Measurements from ENCODE around the gene EPC1. TPM values are rescaled to one million over a fixed set of nuclear protein-coding genes. Genes with fewer than 3 reads are reported as not detected.
"Not testable (repeated sequence)": the region's sequence is repeated elsewhere in the genome, so short reads cannot be mapped to it uniquely, and the experiment has no call there.

Gene EPC1, protein sequence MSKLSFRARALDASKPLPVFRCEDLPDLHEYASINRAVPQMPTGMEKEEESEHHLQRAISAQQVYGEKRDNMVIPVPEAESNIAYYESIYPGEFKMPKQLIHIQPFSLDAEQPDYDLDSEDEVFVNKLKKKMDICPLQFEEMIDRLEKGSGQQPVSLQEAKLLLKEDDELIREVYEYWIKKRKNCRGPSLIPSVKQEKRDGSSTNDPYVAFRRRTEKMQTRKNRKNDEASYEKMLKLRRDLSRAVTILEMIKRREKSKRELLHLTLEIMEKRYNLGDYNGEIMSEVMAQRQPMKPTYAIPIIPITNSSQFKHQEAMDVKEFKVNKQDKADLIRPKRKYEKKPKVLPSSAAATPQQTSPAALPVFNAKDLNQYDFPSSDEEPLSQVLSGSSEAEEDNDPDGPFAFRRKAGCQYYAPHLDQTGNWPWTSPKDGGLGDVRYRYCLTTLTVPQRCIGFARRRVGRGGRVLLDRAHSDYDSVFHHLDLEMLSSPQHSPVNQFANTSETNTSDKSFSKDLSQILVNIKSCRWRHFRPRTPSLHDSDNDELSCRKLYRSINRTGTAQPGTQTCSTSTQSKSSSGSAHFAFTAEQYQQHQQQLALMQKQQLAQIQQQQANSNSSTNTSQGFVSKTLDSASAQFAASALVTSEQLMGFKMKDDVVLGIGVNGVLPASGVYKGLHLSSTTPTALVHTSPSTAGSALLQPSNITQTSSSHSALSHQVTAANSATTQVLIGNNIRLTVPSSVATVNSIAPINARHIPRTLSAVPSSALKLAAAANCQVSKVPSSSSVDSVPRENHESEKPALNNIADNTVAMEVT
- total RNA-seq = 24.3 and 24.8 TPM in 2 replicates

DNA sequence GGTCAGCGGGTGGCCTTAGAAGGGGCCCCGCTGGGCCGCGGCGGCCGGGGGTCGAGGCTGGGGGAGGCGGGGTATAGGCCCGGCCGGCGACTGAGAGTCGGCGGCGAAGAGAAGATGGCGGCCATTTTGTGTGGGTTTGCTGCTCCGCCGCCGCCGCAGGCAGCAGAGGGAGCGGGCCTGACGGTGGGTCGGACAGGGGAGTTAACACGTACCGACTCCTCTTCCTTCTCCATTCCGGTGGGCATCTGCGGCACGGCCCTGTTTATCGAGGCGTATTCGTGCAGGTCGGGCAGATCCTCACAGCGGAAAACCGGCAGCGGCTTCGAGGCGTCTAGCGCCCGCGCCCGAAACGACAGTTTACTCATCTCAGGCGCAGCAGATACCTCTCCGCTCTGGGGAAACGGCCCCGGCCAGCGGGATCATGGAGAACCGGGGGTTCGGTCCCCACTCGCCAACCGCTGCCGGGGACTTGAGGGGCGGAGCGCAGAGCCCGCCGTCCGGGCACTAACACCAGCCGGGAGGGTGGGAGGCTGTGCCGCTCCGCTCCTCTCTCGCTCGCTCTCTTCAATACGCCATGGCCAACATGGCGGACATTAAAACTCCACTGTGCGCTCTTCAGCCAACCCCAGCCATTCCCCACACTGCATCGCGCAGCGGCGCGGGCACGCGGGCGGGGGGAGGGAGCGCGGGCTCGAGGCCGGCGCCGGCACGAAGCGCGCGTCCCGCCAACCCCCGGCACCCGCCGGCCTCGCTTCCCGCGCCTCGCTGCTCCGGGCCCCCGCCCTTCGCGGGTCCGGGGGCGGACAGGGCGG is at the start of gene EPC1:
TSS of gene EPC1 (minus strand) at position 608 of the 812 bp plus-strand sequence. CDS start at position 365, 243 bp downstream.
- peak; percentile 92 for DNase-seq

DNA sequence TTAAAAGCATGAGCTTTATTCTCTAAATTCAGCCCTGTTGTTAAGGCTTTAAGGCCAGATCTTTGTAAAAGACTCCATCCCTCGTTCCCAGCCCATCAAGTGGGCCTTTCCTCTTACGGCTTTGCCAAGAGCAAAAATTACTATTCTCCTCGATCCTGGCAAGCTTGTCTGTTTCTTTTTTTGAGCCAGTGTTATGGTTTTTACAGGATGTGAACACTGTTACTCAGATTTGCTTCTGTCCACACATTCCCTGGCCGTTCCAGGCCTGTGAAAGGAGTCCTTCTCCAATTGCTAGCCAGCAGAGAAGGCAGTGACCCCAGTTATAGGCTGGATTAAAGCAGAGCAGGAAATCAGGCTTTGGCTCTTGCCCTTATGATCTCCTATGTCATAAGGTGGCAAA is 47.0 kb upstream of the EPC1 start:
- DNase-seq = no peak

DNA sequence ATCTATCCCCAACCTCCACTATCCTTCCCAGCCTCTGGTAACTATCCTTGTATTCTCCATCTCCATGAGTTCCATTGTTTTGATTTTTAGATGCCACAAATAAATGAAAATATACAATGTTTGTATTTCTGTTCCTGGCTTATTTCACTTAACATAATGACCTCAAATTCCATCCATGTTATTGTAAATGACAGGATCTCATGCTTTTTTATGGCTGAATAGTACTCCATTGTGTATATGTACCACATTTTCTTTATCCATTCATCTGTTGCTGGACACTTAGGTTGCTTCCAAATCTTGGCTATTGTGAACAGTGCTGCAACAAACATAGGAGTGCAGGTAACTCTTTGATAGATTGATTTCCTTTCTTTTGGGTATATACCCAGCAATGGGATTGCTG is 45.3 kb upstream of the EPC1 start:
- DNase-seq = not testable (repeated sequence)

DNA sequence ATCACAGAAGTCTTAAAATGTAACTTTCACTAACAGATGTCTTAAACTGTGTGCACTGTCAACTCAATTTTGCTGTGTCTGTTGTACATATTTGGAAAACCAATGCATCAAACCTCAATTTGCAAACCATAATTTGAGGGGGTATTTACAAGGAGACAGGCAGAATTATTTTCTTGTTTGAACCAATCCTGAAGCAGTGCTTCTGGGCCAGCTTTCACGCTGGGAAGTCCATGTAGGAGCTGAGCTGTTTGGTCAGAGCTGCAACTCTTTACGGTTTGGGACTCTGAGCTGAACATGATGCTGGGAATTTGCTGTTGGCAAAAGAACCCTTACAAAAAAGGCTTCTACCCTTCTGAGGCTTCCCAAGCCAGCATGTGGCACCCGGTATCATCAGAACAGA is 43.2 kb upstream of the EPC1 start:
- DNase-seq = no peak

DNA sequence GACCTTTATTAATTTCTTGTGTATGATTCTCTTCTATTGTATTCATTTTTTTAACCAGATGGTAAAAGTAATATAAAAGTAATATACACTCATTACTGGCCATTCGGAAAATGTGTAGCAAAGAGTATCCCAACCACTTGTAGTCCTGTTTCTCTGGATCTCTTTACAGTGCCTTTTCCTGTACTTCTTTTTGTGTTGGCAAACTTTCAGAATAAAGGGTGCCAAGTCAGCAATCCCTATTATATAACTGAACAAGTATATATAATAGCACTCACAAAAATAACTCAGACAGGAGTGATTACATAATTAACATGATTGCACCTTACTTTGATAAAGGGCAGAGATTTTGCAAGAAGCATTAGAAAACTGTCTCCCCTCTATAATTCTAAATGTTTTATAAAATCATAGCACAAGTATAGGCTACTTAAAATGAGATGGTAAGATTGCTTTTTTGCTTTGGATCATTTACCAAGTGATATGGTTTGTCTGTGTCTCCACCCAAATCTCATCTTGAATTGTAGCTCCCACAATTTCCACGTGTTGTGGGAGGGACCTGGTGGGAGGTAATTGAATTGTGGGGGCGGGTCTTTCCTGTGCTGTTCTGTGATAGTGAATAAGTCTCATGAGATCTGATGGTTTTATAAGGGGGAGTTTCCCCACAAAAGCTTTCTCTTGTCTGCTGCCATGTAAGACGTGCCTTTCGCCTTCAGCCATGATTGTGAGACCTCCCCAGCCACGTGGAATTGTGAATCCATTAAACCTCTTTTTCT is 41.5 kb upstream of the EPC1 start:
- no peak for DNase-seq

DNA sequence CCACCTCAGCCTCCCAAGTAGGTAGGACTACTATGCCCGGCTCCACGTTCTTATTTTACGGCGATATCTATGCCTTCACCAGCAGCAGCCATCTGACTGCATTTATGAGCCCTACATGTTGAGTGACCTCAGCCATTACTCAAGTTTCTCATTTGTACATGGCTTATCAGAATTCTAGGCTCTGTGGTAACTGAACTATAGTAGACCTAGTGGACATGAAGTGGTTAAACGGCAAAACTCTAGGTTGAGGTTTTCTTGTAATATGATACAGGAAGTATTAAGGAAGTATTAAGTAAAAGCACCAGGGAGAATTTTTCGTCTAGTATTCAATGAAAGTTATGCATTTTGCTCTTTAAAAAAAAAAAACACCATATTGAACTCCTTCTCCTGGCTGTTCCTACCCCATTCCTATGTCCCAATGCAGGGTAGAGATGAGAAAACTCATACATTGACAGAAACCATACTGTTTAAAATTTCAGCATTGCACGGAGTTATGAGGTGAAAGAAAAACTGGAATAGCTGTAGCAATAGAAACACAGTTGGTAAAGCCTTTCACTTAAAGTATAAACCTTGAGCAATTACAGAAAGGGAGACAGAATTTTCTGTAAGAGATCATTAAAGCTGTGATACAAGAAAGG is 39.8 kb upstream of the EPC1 start:
- DNase-seq = no peak

DNA sequence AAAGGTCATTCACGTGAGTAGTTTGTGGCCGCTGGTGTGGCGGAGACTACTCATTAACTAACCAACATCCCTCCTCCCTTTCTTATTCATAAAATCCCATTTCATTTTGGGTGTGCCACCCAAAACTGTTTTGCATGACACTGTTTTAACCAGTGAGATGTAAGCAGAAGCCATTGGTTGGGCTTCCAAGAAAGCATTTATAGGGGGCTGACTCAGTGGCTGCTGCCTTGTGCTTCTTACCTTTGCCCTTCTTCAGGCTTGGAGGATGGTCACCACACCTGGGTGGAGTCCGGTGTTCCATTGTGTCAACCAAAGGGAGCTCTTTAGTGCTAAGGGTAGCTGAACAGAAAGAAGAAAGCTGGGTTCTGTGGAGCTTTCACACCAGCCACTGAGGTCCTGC is 37.2 kb upstream of the EPC1 start:
- no peak for DNase-seq

DNA sequence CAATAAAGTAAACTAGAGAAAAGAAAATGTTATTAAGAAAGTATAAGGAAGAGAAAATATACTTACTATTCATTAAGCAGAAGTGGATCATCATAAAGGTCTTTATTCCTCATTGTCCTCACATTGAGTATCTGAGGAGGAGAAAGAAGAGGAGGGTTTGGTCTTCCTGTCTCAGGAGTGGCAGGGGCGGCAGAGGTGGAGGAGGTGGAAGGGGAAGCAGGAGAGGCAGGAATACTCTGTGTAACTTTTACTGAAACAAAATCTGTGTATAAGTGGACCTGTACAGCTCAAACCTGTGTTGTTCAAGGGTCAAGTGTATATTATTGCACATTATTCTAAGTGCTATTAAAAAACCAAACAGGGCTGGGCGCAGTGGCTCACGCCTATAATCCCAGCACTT is 34.2 kb upstream of the EPC1 start:
- no peak for DNase-seq

DNA sequence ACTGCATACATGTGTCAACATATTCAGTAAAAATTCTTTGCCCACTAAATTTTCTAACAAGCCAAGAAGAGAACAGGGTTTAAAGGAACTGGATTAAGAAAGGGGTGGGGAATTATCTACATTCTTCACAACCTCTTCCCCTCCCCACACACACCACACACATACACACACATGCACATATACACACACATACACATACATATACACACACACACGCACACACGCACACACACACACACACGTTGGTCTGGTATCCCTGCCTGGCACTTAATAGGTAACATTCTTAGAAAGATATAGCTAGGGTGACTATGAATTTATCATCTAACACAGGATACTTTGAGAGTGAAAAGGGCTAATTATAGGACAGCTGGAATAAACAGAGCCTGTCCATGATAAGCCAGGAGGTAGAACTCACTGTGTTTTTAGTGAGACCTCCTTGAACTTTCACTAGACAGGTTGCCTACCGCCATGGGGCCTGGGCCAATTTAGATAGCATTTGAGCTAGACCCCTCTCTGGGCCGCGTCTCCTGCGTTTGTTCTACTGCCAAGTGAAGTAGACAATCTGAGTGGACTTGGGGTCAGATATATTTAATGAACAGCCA is 33.1 kb upstream of the EPC1 start:
- no peak for DNase-seq

DNA sequence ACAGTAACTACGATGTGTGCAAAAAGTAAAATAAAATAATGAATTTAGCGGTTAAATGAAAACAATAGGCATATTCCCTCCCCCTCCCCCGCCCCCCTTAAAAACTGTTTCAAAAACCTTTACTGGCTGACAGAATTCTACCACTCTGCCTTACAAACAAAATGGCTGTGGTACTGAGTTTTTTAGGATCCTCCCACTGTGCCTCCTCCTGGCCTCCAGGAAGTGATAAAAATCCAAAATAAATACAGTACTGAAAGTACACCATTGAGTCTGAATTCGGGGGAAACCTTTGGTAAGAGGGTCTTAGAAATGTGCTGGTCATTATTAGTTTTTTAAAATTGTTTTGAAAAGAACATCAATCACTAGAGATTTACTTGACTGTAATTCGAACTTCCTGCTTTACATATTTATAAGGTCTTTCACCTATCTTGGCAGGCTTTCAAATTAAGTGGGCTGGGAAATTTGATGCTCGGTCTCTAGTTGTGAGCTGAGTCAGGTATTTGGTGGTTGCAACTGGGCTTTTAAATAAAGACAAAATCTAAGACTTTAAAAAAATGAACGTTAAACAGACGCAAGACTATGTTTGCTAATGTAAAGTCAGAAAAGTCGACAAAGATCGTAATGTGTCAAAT is 32.5 kb upstream of the EPC1 start:
- DNase-seq = peak; percentile 67

DNA sequence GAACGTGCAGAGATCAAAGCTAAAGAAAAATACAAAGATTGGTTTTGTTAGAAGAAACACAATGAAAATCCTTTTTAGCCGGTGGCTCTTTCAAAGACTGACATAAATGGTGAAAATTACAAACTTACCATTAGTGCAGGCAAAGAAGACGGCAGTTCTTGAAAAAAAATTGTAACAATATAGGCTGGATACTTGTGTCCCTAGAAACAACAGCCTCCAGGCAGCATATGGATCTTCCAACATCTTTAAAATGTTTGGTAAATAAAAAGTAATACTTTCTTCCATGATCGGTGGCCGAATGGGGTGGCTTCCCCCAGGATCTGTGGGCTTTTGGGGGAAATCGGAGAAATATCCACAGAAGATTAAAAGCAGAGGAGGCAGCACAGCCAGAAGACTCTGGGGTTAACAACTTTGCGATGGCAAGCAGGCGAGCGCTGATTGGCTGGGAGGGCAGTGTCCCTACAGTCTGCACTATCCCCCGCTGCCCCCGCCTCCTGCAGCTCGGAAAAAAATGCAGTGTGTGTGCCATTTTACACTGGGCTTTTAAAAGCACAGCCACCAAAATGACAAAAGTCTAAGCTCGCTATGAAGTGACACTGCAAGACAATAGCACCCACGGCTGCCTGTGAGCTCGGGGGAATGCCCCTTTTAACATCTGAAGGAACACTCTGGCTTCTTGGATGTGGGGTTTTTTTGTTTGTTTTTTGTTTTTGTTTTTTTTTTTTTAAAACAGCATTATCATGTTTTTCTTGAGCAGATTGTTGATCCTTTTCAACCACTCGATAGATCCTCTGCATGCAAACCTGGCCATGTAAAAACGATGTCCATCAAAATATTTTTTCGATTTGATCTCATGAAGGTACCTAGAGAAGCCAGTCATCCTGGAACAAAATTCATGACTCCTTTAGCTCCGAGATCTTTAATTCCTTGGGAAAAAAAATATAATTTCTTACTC is 31.7 kb upstream of the EPC1 start:
- peak; percentile 93 for DNase-seq

DNA sequence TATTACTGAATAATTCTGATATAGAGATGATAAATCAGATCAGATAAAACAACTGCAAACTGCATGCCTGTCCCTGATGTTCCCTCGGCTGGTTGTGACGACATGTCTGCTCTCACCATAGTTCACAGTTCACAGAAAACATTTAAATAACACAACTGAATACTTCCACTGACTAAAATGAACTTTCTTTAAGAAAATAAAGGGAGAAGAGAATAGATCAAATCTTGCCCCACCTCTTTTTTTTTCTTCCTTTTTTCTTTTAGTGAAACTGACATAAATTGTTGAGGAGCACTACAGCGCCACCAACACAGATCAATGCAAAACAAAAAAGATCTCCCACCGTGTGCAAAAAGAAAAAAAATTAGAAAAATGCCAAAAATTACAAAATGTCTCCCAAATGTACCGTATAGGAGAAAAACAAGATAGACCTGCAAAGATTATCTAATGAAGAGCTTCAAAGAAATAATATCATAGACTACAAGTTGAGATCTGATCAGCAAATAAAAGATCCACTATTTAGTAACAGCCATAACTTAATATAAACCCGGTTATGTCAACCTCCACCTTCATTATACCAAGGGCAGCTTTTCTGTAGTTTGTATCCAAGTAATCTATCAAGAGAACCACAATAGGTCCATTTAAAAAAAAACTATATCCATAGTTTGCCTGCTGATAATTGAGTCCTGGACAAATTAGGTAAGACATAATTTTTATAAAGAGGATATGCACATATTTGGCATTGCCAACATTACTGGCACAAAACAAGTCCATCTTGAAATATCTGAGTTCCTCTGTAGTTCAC is 30.7 kb upstream of the EPC1 start:
- DNase-seq = peak; percentile 66

DNA sequence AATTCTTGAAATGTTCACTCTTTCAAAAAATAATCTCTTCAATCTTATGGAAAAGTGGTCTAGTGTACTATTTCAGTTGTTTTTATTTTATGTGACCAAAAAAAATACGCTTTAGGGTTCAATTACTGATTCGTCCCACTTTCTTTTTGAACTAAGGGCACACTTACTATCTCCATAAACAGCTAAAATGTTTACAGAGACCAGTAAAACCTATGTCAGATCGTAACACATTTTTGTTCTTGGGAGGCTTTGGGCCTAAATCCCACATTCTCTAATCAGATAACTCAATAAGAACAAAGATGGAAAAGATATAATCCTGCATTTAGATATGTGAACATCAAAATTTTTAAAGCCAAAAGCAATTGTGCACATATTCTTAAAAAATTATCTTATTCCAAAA is 29.8 kb upstream of the EPC1 start:
- DNase-seq = peak; percentile 17

DNA sequence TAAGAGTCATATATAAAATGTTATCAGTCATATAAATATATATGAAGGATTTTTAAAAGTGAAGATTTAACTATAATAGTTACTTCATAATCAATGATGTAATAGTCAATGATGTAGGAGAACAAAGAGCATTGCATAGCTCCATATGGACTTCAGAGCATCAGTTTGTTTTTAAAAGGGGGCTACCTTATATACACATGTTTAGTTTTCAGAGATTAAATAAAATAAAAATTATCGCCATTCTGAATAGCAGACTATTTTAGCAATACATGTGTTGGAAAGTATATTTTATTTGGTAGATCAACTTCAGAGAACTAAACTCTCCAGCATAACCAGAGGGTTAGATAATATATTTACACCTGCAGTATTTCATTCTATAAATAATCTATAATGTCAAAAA is 29.1 kb upstream of the EPC1 start:
- DNase-seq = no peak

DNA sequence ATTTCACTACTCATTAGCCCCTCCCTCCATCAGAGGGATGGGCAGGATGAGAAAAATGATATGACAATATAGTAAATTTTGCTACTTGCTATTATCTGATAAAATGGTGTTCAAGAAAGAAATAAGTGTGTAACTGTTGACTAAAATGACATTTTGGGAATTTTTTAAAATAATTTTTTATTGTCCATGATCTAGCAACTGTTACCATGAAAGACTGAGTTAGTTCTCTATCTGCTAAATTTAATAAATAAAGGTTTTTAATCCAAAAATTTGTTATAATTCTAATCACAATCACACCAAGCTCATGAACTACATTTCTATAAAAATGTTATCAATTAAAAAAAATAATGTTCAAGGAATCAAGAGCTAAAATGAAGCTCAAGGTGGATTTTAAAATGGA is 28.7 kb upstream of the EPC1 start:
- no peak for DNase-seq

DNA sequence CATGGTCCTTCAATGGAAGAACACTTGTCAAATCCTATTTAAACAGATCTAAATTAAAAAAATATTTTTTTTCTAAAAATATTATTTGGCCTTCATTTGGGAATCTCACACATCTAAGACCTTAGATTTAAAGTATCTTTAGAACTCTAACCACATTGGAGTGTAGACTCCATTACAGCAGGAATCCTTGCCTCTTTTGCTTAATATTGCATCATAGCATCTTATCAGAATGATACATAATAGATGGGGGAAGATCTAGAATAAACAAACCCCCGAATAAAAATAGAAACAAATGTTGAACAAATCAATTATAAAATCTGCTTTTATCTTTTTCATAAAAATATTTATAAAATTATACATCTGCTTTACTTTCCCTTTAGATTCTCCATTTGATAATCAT is 27.6 kb upstream of the EPC1 start:
- DNase-seq = no peak

DNA sequence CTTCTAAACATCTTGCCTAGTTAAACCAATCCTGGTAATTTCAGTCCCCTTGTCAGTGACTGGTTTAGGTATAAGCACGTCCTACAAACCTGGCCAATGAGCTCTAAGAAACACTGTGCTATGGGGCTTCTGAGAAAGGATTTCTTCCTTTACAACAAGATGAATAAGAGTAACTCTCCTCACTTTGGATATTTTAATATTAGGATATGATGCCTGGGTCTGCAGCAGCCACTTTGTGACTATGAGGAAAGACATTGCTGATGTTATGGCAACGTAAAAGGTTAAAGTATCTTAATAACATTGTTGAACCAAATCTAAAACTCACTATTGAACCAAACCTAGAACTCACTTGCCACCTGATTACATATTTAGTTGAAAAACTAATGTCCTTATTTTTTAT is 26.5 kb upstream of the EPC1 start:
- no peak for DNase-seq

DNA sequence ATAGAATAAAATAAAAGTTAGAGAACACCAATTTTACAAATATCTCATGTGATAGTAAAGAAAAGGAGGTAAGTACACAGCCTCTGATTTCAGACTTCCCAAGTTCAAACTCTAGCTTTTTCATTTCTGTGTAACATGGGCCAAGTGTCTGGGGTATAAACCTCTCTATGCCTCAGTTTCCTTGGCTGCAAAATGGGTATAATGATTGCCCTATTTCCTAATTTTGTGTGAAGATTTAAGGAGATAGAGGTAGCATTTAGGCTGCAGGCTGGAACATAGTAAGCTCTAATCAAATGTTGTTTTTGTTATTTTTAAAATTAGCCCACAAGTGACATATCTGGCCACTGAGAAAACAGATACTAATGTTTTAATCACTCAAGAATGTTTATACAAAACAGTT is 26.1 kb upstream of the EPC1 start:
- no peak for DNase-seq

Data from dermis blood vessel endothelial cell (primary cell).